DMS53 treated with DMSO at 0.1 percent for 48 hours (cell line): Measurements from ENCODE around the gene INPP5A.

Source experiments
- DNase-seq: peaks from one replicate; lab custom pipeline; 2025; ENCODE audit not compliant: unreplicated experiment; lab: John Stamatoyannopoulos, UW

INPP5A gene

GRCh38 chr10:132608511-132609195 lies 71.1 kb downstream of the INPP5A start:
- no peak for DNase-seq

DNA sequence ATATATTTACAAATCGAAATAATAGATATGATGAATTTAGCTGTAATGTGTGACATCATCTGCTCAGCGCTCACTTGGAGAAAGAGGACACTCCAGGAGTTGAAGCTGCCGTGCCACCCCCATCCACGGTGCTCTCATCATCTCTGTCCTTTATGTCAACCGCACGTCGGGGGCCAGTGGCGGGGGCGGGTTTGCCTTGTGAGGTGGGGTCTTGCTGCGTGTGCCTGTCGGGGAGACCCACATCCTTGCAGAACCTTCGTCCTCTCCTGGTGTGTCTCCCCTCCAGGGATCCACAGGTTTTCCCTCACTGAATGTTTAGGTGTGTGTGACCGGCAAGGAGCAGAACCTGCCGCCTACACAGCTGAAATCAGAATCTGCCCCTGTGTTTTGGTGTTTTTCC lies 71.6 kb downstream of the INPP5A start:
- DNase-seq = no peak

- DNase-seq = no peak
These were observed 72.6 kb downstream of the INPP5A start for GRCh38 chr10:132610071-132610701.

GRCh38 chr10:132611026-132611910 lies 73.7 kb downstream of the INPP5A start:
- no peak for DNase-seq

DNA sequence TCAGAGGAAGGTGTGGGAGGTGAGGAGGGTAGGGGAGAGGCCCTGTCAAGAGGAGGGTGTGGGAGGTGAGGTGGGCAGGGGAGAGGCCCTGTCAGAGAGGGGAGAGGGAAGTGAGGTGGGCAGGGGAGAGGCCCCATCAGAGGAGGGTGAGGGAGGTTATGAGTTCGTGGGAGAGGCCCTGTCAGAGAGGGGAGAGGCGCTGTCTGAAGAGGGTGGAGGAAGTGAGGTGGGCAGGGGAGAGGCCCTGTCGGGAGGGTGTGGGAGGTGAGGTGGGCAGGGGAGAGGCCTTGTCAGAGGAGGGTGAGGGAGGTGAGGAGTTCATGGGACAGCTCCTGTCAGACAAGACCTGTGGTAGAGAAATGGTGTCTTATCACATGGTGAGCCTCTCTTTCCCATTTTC lies 74.4 kb downstream of the INPP5A start:
- DNase-seq = no peak

- DNase-seq = no peak
These were observed 75.3 kb downstream of the INPP5A start for GRCh38 chr10:132612571-132613504.

GRCh38 chr10:132613566-132614348 lies 76.2 kb downstream of the INPP5A start:
- no peak for DNase-seq

GRCh38 chr10:132614431-132615340 lies 77.1 kb downstream of the INPP5A start:
- no peak for DNase-seq

DNA sequence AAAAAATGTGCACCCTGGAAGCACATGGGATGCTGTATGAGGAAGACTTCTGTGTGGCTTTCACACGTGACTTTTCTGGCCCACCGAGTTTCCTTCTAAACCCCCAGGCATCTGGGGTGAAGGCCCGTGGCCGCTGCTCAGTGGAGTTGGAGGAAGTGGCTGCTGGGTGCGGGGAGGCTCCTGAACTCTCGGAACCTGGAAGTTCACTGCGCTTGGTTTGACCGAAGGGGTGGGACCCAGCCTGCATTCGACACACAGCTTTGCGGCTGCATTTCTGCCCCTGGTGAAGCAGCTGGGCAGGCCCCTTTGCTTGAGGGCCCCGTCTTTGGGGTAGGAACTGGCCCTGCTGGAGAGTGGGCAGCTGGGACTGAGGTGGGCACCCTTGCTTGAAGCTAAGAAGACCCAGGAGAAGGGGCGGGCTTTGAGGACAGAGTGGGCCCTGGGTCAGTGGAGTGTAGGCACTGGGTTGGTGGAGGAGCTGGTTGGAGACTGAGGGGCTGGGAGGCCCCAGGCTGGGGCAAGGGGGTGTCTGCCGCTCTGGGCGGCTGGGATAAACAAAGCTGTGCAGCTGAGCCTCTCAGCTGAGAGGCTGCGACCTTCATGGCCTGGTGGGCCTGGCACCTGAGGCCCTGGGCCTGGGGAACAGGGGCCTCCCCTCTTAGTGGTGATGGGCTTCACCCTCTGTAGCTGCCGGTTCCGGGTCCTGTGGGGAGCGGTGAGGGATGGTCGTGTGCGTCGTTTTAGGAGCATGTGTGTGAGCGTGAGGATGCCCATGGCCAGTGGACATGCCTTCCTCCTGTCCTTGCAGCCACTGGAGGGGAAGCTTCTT lies 78.0 kb downstream of the INPP5A start:
- DNase-seq = no peak

- no peak for DNase-seq
These were observed 78.8 kb downstream of the INPP5A start for GRCh38 chr10:132616170-132616995.

GRCh38 chr10:132616996-132617736 lies 79.6 kb downstream of the INPP5A start:
- no peak for DNase-seq

- no peak for DNase-seq
These were observed 80.1 kb downstream of the INPP5A start for GRCh38 chr10:132617737-132618052.

GRCh38 chr10:132618158-132618919 lies 80.8 kb downstream of the INPP5A start:
- no peak for DNase-seq

GRCh38 chr10:132619927-132620326 lies 82.3 kb downstream of the INPP5A start:
- no peak for DNase-seq

- no peak for DNase-seq
These were observed 86.7 kb downstream of the INPP5A start for GRCh38 chr10:132624061-132624846.
